GM23338 (cell line): ENCODE data around the gene SLC16A2. TPM values are rescaled to one million over a fixed set of nuclear protein-coding genes. Genes with fewer than 3 reads are reported as not detected.

ENCODE experiments used
- ATAC-seq: fragments of 200-7000 bp; cut with Tn5 transposase; 3 replicates; pipeline ENCODE4 v1.9.1; 2020
- DNase-seq: peaks from one replicate; pipeline ENCODE4 v3.0.0-alpha.2; 2015; ENCODE audit warnings: low spot score
- H2AFZ ChIP-seq: fragments of 200-600 bp; sonication (generic); 2 replicates; pipeline ENCODE4 v1.8.0; 2016; ENCODE audit warnings: antibody characterized with exemption, mild to moderate bottlenecking, moderate library complexity
- H3F3A ChIP-seq: fragments of 200-600 bp; sonication (generic); replicated peaks from 2 replicates; pipeline ENCODE4 v1.8.0; 2017; ENCODE audit warnings: antibody characterized with exemption, mixed run types, low read depth
- H3K27ac ChIP-seq: fragments of 200-600 bp; sonication (generic); 2 replicates; pipeline ENCODE4 v1.6.1; 2016; ENCODE audit warnings: low read depth
- H3K27me3 ChIP-seq: fragments of 200-600 bp; sonication (generic); 2 replicates; pipeline ENCODE4 v1.8.0; 2016; ENCODE audit warnings: mild to moderate bottlenecking, mixed run types, moderate library complexity; ENCODE audit not compliant: insufficient read depth
- H3K36me3 ChIP-seq: fragments of 200-600 bp; sonication (generic); 2 replicates; pipeline ENCODE4 v1.8.0; 2016; ENCODE audit warnings: mild to moderate bottlenecking; ENCODE audit not compliant: insufficient read depth
- H3K4me1 ChIP-seq: fragments of 200-600 bp; sonication (generic); 2 replicates; pipeline ENCODE4 v1.8.0; 2016; ENCODE audit warnings: mild to moderate bottlenecking, moderate library complexity; ENCODE audit not compliant: insufficient read depth
- H3K4me2 ChIP-seq: fragments of 200-600 bp; sonication (generic); 2 replicates; pipeline ENCODE4 v1.7.1; 2017; ENCODE audit warnings: mixed run types
- H3K4me3 ChIP-seq: fragments of 200-600 bp; sonication (generic); 2 replicates; pipeline ENCODE4 v1.6.1; 2016; ENCODE audit warnings: mixed run types
- H3K79me2 ChIP-seq: fragments of 200-600 bp; sonication (generic); replicated peaks from 2 replicates; pipeline ENCODE4 v1.8.0; 2017; ENCODE audit warnings: mild to moderate bottlenecking; ENCODE audit not compliant: insufficient read depth
- H3K9me2 ChIP-seq: fragments of 200-600 bp; sonication (generic); 2 replicates; pipeline ENCODE4 v1.8.0; 2017; ENCODE audit not compliant: insufficient read depth
- H4K20me1 ChIP-seq: fragments of 200-600 bp; sonication (generic); replicated peaks from 2 replicates; pipeline ENCODE4 v1.8.0; 2017; ENCODE audit warnings: mild to moderate bottlenecking; ENCODE audit not compliant: insufficient read depth
- H3K27ac Mint-ChIP-seq: 2 replicates; pipeline ENCODE4 v1.8.0; 2020; ENCODE audit warnings: inconsistent platforms, mild to moderate bottlenecking, moderate library complexity, mixed read lengths
- H3K27me3 Mint-ChIP-seq: 3 replicates; pipeline ENCODE4 v1.8.0; 2022; ENCODE audit warnings: low read depth, mild to moderate bottlenecking, moderate library complexity, mixed read lengths, inconsistent platforms; ENCODE audit not compliant: insufficient read depth, poor library complexity
- H3K36me3 Mint-ChIP-seq: 3 replicates; pipeline ENCODE4 v1.8.0; 2021; ENCODE audit warnings: low read depth, mild to moderate bottlenecking, inconsistent platforms, moderate library complexity, mixed read lengths
- H3K4me1 Mint-ChIP-seq: 3 replicates; pipeline ENCODE4 v1.8.0; 2020; ENCODE audit warnings: mild to moderate bottlenecking, inconsistent platforms, mixed read lengths
- H3K4me3 Mint-ChIP-seq: 3 replicates; pipeline ENCODE4 v1.8.0; 2021; ENCODE audit warnings: moderate library complexity, mild to moderate bottlenecking, inconsistent platforms, mixed read lengths
- H3K9me3 Mint-ChIP-seq: 3 replicates; pipeline ENCODE4 v1.8.0; 2020; ENCODE audit warnings: moderate library complexity, mild to moderate bottlenecking, inconsistent platforms, mixed read lengths
- EZH2 ChIP-seq: fragments of 200-600 bp; sonication (generic); IDR thresholded peaks from one replicate; pipeline ENCODE4 v1.8.0; 2017; ENCODE audit warnings: antibody characterized with exemption, mild to moderate bottlenecking, low read depth; ENCODE audit not compliant: unreplicated experiment
- POLR2AphosphoS5 ChIP-seq: IDR thresholded peaks from 2 replicates; pipeline ENCODE4 v1.6.1; 2016; ENCODE audit warnings: antibody characterized with exemption, low read depth
- STAT1 ChIP-seq: IDR thresholded peaks from one replicate; pipeline ENCODE4 v1.6.1; 2016; ENCODE audit warnings: antibody characterized with exemption; ENCODE audit not compliant: unreplicated experiment
- polyA plus RNA-seq: library from polyadenylated mRNA; unstranded; fragments of >200 nt; fragmentation: Nextera tagmentation; extraction: Ambion mirVana; gene quantifications from 2 replicates; pipeline ENCODE4 v1.2.1, GENCODE V29; 2016
- total RNA-seq: library from RNA; depleted of rRNA; stranded (reverse); fragments of >200 nt; shearing (Covaris generic); gene quantifications from 2 replicates; pipeline ENCODE4 v1.2.3, GENCODE V29; 2014
- TF ChIP-seq, protein P1 (sequence below): IDR thresholded peaks from one replicate; pipeline ENCODE4 v1.6.1; 2018; ENCODE audit warnings: antibody characterized with exemption; ENCODE audit not compliant: unreplicated experiment
- TF ChIP-seq, protein P2 (sequence below): fragments of 250-450 bp; sonication (Bioruptor Pico); IDR thresholded peaks from 2 replicates; pipeline ENCODE4 v1.5.0; 2020; ENCODE audit warnings: mild to moderate bottlenecking, moderate library complexity
- TF ChIP-seq, protein P3 (sequence below): IDR thresholded peaks from 2 replicates; pipeline ENCODE4 v1.6.1; 2016; ENCODE audit warnings: antibody characterized with exemption

SLC16A2 gene
- total and polyA plus RNA-seq, 2 experiments from 2014 or later = 11.1 to 27.9 TPM

DNA sequence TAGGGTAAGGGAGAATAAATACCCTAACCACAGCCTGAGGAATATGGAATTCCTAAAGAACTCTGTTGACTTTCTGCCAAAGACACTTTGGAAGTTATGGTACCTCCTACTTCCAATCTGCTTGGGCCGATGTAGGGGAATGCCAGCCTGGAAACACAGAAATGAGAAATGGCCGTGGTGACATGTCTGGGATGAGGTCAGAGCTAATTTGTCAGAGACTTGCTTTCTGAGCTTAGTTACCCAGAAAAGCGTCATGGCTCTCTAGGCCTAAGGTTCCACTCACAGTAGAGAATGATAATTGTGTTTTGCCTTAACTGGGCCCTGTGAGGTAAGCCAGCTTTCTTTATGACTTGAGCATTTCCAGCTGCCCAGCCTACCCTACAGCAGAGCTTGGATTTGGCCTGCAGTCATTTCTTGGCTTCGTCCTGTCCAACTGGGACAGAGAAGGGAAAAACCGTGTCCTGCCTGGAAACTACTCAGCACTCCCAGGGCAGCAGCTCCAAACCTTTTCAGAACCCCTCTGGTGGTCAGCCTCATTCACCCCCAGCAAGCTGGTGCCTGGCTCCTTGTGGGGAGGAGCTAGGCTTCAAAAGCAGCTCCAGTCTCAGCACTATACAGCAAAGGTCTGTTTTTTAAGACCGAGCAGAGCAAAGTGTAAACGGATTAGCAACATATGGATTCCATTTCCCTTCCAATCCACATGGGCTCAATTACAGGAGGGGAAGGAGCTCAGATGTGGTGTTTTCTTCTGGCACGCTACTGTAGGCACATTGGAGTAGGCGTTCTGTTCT lies 100.9 kb downstream of the SLC16A2 start:
- ATAC-seq (no peak), DNase-seq (no peak)
- peaks cover 5% of the 10 kb centered on the region; the same call in 2 of the 3 replicates for H3K9me3 Mint-ChIP-seq

More for the DNA sequence above, 100.9 kb downstream of the SLC16A2 start:
- Histone ChIP-seq H3K36me3 (no peaks in the 10 kb centered on the region), H3K4me1 (no peaks in the 10 kb centered on the region), H3K27me3 (no peaks in the 10 kb centered on the region), H3K9me2 (no peaks in the 10 kb centered on the region), H3K79me2 (no peaks in the 10 kb centered on the region), H2AFZ (no peak overlapping the region), H3K4me3 (no peak overlapping the region), H3K4me2 (no peak overlapping the region), H3K27ac (no peak overlapping the region), H4K20me1 (no peaks in the 10 kb centered on the region), H3F3A (no peaks in the 10 kb centered on the region)
- no peak for TF ChIP-seq EZH2
- TF ChIP-seq, protein P1, sequence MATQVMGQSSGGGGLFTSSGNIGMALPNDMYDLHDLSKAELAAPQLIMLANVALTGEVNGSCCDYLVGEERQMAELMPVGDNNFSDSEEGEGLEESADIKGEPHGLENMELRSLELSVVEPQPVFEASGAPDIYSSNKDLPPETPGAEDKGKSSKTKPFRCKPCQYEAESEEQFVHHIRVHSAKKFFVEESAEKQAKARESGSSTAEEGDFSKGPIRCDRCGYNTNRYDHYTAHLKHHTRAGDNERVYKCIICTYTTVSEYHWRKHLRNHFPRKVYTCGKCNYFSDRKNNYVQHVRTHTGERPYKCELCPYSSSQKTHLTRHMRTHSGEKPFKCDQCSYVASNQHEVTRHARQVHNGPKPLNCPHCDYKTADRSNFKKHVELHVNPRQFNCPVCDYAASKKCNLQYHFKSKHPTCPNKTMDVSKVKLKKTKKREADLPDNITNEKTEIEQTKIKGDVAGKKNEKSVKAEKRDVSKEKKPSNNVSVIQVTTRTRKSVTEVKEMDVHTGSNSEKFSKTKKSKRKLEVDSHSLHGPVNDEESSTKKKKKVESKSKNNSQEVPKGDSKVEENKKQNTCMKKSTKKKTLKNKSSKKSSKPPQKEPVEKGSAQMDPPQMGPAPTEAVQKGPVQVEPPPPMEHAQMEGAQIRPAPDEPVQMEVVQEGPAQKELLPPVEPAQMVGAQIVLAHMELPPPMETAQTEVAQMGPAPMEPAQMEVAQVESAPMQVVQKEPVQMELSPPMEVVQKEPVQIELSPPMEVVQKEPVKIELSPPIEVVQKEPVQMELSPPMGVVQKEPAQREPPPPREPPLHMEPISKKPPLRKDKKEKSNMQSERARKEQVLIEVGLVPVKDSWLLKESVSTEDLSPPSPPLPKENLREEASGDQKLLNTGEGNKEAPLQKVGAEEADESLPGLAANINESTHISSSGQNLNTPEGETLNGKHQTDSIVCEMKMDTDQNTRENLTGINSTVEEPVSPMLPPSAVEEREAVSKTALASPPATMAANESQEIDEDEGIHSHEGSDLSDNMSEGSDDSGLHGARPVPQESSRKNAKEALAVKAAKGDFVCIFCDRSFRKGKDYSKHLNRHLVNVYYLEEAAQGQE = no peak
- no peak for TF ChIP-seq STAT1
- TF ChIP-seq POLR2AphosphoS5 = no peak
- TF ChIP-seq, protein P2, sequence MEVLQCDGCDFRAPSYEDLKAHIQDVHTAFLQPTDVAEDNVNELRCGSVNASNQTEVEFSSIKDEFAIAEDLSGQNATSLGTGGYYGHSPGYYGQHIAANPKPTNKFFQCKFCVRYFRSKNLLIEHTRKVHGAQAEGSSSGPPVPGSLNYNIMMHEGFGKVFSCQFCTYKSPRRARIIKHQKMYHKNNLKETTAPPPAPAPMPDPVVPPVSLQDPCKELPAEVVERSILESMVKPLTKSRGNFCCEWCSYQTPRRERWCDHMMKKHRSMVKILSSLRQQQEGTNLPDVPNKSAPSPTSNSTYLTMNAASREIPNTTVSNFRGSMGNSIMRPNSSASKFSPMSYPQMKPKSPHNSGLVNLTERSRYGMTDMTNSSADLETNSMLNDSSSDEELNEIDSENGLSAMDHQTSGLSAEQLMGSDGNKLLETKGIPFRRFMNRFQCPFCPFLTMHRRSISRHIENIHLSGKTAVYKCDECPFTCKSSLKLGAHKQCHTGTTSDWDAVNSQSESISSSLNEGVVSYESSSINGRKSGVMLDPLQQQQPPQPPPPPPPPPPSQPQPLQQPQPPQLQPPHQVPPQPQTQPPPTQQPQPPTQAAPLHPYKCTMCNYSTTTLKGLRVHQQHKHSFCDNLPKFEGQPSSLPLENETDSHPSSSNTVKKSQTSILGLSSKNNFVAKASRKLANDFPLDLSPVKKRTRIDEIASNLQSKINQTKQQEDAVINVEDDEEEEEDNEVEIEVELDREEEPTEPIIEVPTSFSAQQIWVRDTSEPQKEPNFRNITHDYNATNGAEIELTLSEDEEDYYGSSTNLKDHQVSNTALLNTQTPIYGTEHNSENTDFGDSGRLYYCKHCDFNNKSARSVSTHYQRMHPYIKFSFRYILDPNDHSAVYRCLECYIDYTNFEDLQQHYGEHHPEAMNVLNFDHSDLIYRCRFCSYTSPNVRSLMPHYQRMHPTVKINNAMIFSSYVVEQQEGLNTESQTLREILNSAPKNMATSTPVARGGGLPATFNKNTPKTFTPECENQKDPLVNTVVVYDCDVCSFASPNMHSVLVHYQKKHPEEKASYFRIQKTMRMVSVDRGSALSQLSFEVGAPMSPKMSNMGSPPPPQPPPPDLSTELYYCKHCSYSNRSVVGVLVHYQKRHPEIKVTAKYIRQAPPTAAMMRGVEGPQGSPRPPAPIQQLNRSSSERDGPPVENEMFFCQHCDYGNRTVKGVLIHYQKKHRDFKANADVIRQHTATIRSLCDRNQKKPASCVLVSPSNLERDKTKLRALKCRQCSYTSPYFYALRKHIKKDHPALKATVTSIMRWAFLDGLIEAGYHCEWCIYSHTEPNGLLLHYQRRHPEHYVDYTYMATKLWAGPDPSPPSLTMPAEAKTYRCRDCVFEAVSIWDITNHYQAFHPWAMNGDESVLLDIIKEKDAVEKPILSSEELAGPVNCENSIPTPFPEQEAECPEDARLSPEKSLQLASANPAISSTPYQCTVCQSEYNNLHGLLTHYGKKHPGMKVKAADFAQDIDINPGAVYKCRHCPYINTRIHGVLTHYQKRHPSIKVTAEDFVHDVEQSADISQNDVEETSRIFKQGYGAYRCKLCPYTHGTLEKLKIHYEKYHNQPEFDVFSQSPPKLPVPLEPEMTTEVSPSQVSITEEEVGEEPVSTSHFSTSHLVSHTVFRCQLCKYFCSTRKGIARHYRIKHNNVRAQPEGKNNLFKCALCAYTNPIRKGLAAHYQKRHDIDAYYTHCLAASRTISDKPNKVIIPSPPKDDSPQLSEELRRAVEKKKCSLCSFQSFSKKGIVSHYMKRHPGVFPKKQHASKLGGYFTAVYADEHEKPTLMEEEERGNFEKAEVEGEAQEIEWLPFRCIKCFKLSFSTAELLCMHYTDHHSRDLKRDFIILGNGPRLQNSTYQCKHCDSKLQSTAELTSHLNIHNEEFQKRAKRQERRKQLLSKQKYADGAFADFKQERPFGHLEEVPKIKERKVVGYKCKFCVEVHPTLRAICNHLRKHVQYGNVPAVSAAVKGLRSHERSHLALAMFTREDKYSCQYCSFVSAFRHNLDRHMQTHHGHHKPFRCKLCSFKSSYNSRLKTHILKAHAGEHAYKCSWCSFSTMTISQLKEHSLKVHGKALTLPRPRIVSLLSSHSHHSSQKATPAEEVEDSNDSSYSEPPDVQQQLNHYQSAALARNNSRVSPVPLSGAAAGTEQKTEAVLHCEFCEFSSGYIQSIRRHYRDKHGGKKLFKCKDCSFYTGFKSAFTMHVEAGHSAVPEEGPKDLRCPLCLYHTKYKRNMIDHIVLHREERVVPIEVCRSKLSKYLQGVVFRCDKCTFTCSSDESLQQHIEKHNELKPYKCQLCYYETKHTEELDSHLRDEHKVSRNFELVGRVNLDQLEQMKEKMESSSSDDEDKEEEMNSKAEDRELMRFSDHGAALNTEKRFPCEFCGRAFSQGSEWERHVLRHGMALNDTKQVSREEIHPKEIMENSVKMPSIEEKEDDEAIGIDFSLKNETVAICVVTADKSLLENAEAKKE (CRISPR knock-in tag) = no peak
- TF ChIP-seq, protein P3, sequence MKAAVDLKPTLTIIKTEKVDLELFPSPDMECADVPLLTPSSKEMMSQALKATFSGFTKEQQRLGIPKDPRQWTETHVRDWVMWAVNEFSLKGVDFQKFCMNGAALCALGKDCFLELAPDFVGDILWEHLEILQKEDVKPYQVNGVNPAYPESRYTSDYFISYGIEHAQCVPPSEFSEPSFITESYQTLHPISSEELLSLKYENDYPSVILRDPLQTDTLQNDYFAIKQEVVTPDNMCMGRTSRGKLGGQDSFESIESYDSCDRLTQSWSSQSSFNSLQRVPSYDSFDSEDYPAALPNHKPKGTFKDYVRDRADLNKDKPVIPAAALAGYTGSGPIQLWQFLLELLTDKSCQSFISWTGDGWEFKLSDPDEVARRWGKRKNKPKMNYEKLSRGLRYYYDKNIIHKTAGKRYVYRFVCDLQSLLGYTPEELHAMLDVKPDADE = no peak
- Mint-ChIP-seq H3K4me1 (peaks cover 2% of the 10 kb centered on the region; the same call in 1 of the 3 replicates), H3K27ac (no peak overlapping the region), H3K4me3 (no peak overlapping the region), H3K27me3 (peaks cover 5% of the 10 kb centered on the region), H3K36me3 (peaks cover 8% of the 10 kb centered on the region; the same call in 2 of the 3 replicates)
